Smooth muscle cell (in vitro differentiated cells): Measurements from ENCODE around the gene LEMD1. TPM values are rescaled to one million over a fixed set of nuclear protein-coding genes. Genes with fewer than 3 reads are reported as not detected.

ENCODE experiments used
- DNase-seq: peaks from one replicate; lab custom pipeline; 2025; ENCODE audit not compliant: unreplicated experiment; lab: John Stamatoyannopoulos, UW
- H2AFZ ChIP-seq: fragments of 200-600 bp; sonication (generic); 2 replicates; pipeline ENCODE4 v1.6.0; 2016; ENCODE audit warnings: antibody characterized with exemption, low read depth, mild to moderate bottlenecking
- H3F3A ChIP-seq: fragments of 200-600 bp; sonication (generic); 2 replicates; pipeline ENCODE4 v1.6.0; 2017; ENCODE audit warnings: antibody characterized with exemption, low read depth
- H3K27ac ChIP-seq: fragments of 200-600 bp; sonication (generic); 2 replicates; pipeline ENCODE4 v1.5.1; 2016; ENCODE audit warnings: low read depth, mild to moderate bottlenecking
- H3K27me3 ChIP-seq: fragments of 200-600 bp; sonication (generic); 2 replicates; pipeline ENCODE4 v1.6.1; 2016; ENCODE audit warnings: low read depth, mild to moderate bottlenecking
- H3K36me3 ChIP-seq: fragments of 200-600 bp; sonication (generic); 2 replicates; pipeline ENCODE4 v1.5.1; 2016; ENCODE audit warnings: low read depth
- H3K4me1 ChIP-seq: fragments of 200-600 bp; sonication (generic); 2 replicates; pipeline ENCODE4 v1.5.1; 2016; ENCODE audit warnings: low read depth
- H3K4me2 ChIP-seq: fragments of 200-600 bp; sonication (generic); 2 replicates; pipeline ENCODE4 v1.6.0; 2016; ENCODE audit warnings: mild to moderate bottlenecking
- H3K4me3 ChIP-seq: fragments of 200-600 bp; sonication (generic); 2 replicates; pipeline ENCODE4 v1.5.1; 2016; ENCODE audit warnings: mild to moderate bottlenecking
- H3K79me2 ChIP-seq: fragments of 200-600 bp; sonication (generic); 2 replicates; pipeline ENCODE4 v1.6.0; 2016; ENCODE audit warnings: low read depth, mild to moderate bottlenecking
- H3K9ac ChIP-seq: fragments of 200-600 bp; sonication (generic); 2 replicates; pipeline ENCODE4 v1.6.0; 2016; ENCODE audit warnings: low read depth
- H3K9me3 ChIP-seq: fragments of 200-600 bp; sonication (generic); replicated peaks from 2 replicates; pipeline ENCODE4 v1.5.1; 2016; ENCODE audit warnings: low read depth
- H4K20me1 ChIP-seq: fragments of 200-600 bp; sonication (generic); 2 replicates; pipeline ENCODE4 v1.6.0; 2016; ENCODE audit warnings: low read depth
- CTCF ChIP-seq: fragments of 200-600 bp; sonication (generic); IDR thresholded peaks from 2 replicates; pipeline ENCODE4 v1.5.1; 2017; ENCODE audit warnings: borderline replicate concordance, mild to moderate bottlenecking, antibody characterized with exemption; ENCODE audit not compliant: insufficient read depth, poor library complexity, severe bottlenecking
- WGBS: methylation state at CpG from one replicate; pipeline ENCODE4 v1.1.7; 2016; ENCODE audit warnings: low lambda C conversion rate; 5-methylcytosine and 5-hydroxymethylcytosine counted together
- polyA plus RNA-seq: library from polyadenylated mRNA; unstranded; fragments of >200 nt; fragmentation: Nextera tagmentation; extraction: Ambion mirVana; gene quantifications from 2 replicates; pipeline ENCODE4 v1.2.1, GENCODE V29; 2016
- total RNA-seq: library from RNA; depleted of rRNA; stranded (reverse); fragments of >200 nt; gene quantifications from 2 replicates; pipeline ENCODE4 v1.2.3, GENCODE V29; 2014

LEMD1 gene
- total and polyA plus RNA-seq, 2 experiments from 2014 or later: 5.8 to 8.0 TPM

DNA sequence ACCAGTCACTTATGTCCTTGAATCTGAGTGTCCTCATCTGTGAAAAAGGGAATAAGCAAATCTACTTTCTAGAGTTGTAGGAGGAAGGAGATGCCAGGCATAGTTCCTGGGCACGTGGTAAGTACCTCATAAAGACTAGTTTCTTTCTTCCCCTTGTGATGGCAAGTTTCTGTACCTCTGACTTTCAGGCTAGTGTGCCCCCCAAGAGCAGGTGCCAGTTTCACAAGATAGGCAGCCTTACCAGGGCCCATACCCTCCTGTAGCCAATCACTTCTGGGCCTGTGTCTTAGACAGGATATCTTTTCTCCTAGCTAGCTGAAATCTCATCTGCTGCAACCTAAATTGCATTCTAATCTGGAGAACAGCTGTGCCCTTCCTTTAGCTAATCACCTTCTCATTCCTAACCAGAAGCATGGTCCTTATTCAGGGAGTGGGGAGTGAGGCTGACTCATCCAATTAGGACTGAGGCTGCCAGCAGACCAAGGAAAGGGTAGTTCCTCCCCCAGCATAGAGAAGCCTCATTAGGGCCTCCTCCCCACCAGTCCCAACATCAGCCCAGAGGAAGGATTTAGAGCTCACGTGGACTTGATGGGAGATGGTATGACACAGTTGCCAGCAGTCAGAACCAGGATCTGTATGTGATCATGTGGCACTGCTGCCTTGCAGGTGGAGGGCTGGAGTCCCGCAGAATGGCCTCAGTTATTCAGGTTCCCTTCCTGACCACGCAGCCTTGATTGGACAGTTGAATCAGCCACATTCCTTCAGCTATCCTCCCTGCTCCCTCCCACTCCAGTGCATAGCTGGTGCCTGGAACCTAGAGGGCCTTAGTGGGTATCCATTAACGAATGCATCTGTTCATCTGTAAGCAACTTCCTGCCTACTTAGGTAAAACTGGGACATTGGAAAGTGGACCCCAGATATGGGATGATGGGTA, 73.0 kb downstream of the LEMD1 start:
- peaks cover 21% of the 10 kb centered on the region for H3K27me3 ChIP-seq

GRCh38 chr1:205346956-205347574, 74.8 kb downstream of the LEMD1 start:
- no peaks in the 10 kb centered on the region for H3K79me2 ChIP-seq
- no peaks in the 10 kb centered on the region for H3K36me3 ChIP-seq
- H2AFZ ChIP-seq: no peak overlapping the region
- H3K27ac ChIP-seq: no peak overlapping the region
- TF ChIP-seq CTCF: no peak
- H3K9me3 ChIP-seq: no peaks in the 10 kb centered on the region
- no peak overlapping the region for H3K4me3 ChIP-seq
- H3F3A ChIP-seq: no peaks in the 10 kb centered on the region
- no peak for DNase-seq
- WGBS: 61% methylated on average over 10 of the region's 10 CpGs
- no peaks in the 10 kb centered on the region for H4K20me1 ChIP-seq
- H3K4me1 ChIP-seq: peaks cover 40% of the 10 kb centered on the region
- no peak overlapping the region for H3K4me2 ChIP-seq
- H3K9ac ChIP-seq: no peak overlapping the region
- H3K27me3 ChIP-seq: peaks cover 32% of the 10 kb centered on the region

More for the DNA sequence above, 73.0 kb downstream of the LEMD1 start:
- H3K36me3 ChIP-seq: no peaks in the 10 kb centered on the region
- no peak for TF ChIP-seq CTCF
- H3K9me3 ChIP-seq: no peaks in the 10 kb centered on the region
- H3K4me1 ChIP-seq: peaks cover 39% of the 10 kb centered on the region
- no peaks in the 10 kb centered on the region for H3K79me2 ChIP-seq
- H4K20me1 ChIP-seq: no peaks in the 10 kb centered on the region
- no peak overlapping the region for H3K27ac ChIP-seq
- H3K9ac ChIP-seq: no peak overlapping the region
- DNase-seq: no peak
- no peak overlapping the region for H3K4me3 ChIP-seq
- 49% methylated on average over 5 of the region's 5 CpGs for WGBS
- H3K4me2 ChIP-seq: no peak overlapping the region
- H2AFZ ChIP-seq: no peak overlapping the region
- H3F3A ChIP-seq: no peaks in the 10 kb centered on the region

- Histone ChIP-seq H3K27ac (no peak overlapping the region), H2AFZ (no peak overlapping the region), H3K79me2 (no peaks in the 10 kb centered on the region), H3K36me3 (no peaks in the 10 kb centered on the region), H3K4me3 (no peak overlapping the region), H3K4me2 (no peak overlapping the region), H4K20me1 (no peaks in the 10 kb centered on the region), H3K27me3 (peaks cover 32% of the 10 kb centered on the region), H3K9me3 (no peaks in the 10 kb centered on the region), H3F3A (no peaks in the 10 kb centered on the region), H3K9ac (no peak overlapping the region), H3K4me1 (peaks cover 35% of the 10 kb centered on the region)
- no peak for DNase-seq
- 81% methylated on average over 11 of the region's 11 CpGs for WGBS
- no peak for TF ChIP-seq CTCF
Observed at GRCh38 chr1:205345761-205346160, 76.1 kb downstream of the LEMD1 start.
